SK-N-SH (cell line): ENCODE measurements around the gene DOCK3.
"Not testable (repeated sequence)": the region's sequence is repeated elsewhere in the genome, so short reads cannot be mapped to it uniquely, and the experiment has no call there.

Experiments used
- CHD2 ChIP-seq: fragments of 150-350 bp; IDR thresholded peaks from 2 replicates; pipeline ENCODE4 v1.6.1; 2018; ENCODE audit warnings: low read length; ENCODE audit not compliant: partially characterized antibody
- EZH2phosphoT487 ChIP-seq: fragments of 200-600 bp; sonication (generic); IDR thresholded peaks from 2 replicates; pipeline ENCODE4 v1.6.1; 2017; ENCODE audit warnings: low read depth, mixed run types, mild to moderate bottlenecking, antibody characterized with exemption, moderate library complexity, borderline replicate concordance
- FOXM1 ChIP-seq: IDR thresholded peaks from 2 replicates; pipeline ENCODE4 v1.4.0; 2012; ENCODE audit warnings: low read depth, mild to moderate bottlenecking
- TAF1 ChIP-seq: IDR thresholded peaks from 2 replicates; pipeline ENCODE4 v1.6.1; 2012; ENCODE audit warnings: low read depth, mild to moderate bottlenecking, low read length, moderate library complexity, borderline replicate concordance
- YY1 ChIP-seq: IDR thresholded peaks from 2 replicates; pipeline ENCODE4 v1.4.0; 2012; ENCODE audit warnings: low read depth, mild to moderate bottlenecking
- TF ChIP-seq, protein P1 (sequence below): IDR thresholded peaks from 2 replicates; pipeline ENCODE4 v1.4.0; 2012; ENCODE audit warnings: low read depth
- TF ChIP-seq, protein P2 (sequence below): fragments of 200-600 bp; sonication (generic); IDR thresholded peaks from 2 replicates; pipeline ENCODE4 v1.6.1; 2017; ENCODE audit warnings: antibody characterized with exemption, mild to moderate bottlenecking, moderate library complexity
- TF ChIP-seq, protein P3 (sequence below): IDR thresholded peaks from 2 replicates; pipeline ENCODE4 v1.6.1; 2012; ENCODE audit warnings: mild to moderate bottlenecking, low read depth, low read length, moderate library complexity

DNA sequence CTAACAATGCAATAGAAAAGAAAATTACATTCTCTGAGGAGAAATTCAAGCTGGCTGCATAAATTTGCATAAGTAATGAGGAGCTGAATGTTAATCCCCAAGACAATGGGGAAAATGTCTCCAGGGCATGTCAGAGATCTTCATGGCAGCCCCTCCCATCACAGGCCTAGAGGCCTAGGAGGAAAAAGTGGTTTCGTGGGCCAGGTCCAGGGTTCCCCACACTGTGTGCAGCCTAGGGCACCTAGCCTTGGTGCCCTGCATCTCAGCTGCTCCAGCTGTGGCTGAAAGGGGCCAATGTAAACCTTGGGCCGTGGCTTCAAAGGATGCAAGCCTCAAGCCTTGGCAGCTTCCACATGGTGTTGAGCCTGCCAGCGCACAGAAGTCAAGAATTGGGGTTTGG is 511.7 kb downstream of the DOCK3 start:
- not testable (repeated sequence) for TF ChIP-seq CHD2, FOXM1, TAF1, YY1, EZH2phosphoT487
- TF ChIP-seq, protein P1, sequence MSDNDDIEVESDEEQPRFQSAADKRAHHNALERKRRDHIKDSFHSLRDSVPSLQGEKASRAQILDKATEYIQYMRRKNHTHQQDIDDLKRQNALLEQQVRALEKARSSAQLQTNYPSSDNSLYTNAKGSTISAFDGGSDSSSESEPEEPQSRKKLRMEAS, result not testable (repeated sequence)
- TF ChIP-seq, protein P2, sequence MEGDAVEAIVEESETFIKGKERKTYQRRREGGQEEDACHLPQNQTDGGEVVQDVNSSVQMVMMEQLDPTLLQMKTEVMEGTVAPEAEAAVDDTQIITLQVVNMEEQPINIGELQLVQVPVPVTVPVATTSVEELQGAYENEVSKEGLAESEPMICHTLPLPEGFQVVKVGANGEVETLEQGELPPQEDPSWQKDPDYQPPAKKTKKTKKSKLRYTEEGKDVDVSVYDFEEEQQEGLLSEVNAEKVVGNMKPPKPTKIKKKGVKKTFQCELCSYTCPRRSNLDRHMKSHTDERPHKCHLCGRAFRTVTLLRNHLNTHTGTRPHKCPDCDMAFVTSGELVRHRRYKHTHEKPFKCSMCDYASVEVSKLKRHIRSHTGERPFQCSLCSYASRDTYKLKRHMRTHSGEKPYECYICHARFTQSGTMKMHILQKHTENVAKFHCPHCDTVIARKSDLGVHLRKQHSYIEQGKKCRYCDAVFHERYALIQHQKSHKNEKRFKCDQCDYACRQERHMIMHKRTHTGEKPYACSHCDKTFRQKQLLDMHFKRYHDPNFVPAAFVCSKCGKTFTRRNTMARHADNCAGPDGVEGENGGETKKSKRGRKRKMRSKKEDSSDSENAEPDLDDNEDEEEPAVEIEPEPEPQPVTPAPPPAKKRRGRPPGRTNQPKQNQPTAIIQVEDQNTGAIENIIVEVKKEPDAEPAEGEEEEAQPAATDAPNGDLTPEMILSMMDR, result not testable (repeated sequence)
- TF ChIP-seq, protein P3, sequence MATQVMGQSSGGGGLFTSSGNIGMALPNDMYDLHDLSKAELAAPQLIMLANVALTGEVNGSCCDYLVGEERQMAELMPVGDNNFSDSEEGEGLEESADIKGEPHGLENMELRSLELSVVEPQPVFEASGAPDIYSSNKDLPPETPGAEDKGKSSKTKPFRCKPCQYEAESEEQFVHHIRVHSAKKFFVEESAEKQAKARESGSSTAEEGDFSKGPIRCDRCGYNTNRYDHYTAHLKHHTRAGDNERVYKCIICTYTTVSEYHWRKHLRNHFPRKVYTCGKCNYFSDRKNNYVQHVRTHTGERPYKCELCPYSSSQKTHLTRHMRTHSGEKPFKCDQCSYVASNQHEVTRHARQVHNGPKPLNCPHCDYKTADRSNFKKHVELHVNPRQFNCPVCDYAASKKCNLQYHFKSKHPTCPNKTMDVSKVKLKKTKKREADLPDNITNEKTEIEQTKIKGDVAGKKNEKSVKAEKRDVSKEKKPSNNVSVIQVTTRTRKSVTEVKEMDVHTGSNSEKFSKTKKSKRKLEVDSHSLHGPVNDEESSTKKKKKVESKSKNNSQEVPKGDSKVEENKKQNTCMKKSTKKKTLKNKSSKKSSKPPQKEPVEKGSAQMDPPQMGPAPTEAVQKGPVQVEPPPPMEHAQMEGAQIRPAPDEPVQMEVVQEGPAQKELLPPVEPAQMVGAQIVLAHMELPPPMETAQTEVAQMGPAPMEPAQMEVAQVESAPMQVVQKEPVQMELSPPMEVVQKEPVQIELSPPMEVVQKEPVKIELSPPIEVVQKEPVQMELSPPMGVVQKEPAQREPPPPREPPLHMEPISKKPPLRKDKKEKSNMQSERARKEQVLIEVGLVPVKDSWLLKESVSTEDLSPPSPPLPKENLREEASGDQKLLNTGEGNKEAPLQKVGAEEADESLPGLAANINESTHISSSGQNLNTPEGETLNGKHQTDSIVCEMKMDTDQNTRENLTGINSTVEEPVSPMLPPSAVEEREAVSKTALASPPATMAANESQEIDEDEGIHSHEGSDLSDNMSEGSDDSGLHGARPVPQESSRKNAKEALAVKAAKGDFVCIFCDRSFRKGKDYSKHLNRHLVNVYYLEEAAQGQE, result not testable (repeated sequence)
